ENCODE measurements around the gene RPF1.

GRCh38 chr1:84476225-84476624 lies 2.8 kb upstream of the RPF1 start:
- TF ChIP-seq CTCF (IDR thresholded peaks at IDR 0.05) (no peak), POLR2AphosphoS5 (IDR thresholded peaks at IDR 0.05) (no peak), POLR2A (IDR thresholded peaks at IDR 0.05; ENCODE audit: low read depth) (no peak), EP300 (IDR thresholded peaks at IDR 0.05) (no peak)

Measured in esophagus muscularis mucosa (tissue), 4 donors.